Activated CD8-positive, alpha-beta memory T cell treated with anti-CD3 and anti-CD28 coated beads for 36 hours (primary cell): ENCODE data around the gene DEGS2. TPM values are rescaled to one million over a fixed set of nuclear protein-coding genes. Genes with fewer than 3 reads are reported as not detected.

Experiments
- total RNA-seq, 2 experiments: library from RNA; stranded (reverse); gene quantifications; one replicate each; pipeline ENCODE4 v1.2.3, GENCODE V29; 2021

The DEGS2 gene
- total RNA-seq, 2 experiments from 2014 or later, result 0.23 to 1.3 TPM

Other genes with a start within 250 kb of the DEGS2 start
- gene EVL, start 94.2 kb downstream of the DEGS2 start, total RNA-seq, result 100 to 1,000 TPM; 171 to 175 TPM
- gene YY1, start 79.5 kb upstream of the DEGS2 start, total RNA-seq, result 100 to 1,000 TPM; 108 to 109 TPM
- gene SLC25A29, start 146.8 kb upstream of the DEGS2 start, total RNA-seq, result 10 to 100 TPM; 13.5 to 14.0 TPM
- gene SLC25A47, start 163.7 kb upstream of the DEGS2 start, total RNA-seq, result not detected
- 1 to 10 TPM; 7.7 to 8.7 TPM for gene WDR25, start 216.8 kb upstream of the DEGS2 start, total RNA-seq